HL-60 (cell line): ENCODE results near the gene OR51E2.

Source experiments
- DNase-seq, 2 experiments: peaks; one replicate each; pipeline ENCODE4 v3.0.0-alpha.2; 2010 to 2020; ENCODE audit warnings: low read depth in 1 of 2, low spot score in 1 of 2
- H3K27ac ChIP-seq: fragments of 250-450 bp; sonication (Bioruptor Pico); replicated peaks from 2 replicates; pipeline ENCODE4 v1.5.1; 2020; ENCODE audit warnings: mild to moderate bottlenecking, moderate library complexity
- H3K27me3 ChIP-seq: fragments of 250-450 bp; sonication (Bioruptor Pico); 2 replicates; pipeline ENCODE4 v1.5.1; 2021; ENCODE audit warnings: mild to moderate bottlenecking, moderate library complexity; ENCODE audit not compliant: insufficient read depth, poor library complexity, severe bottlenecking
- H3K4me3 ChIP-seq: replicated peaks from 2 replicates; pipeline ENCODE4 v1.5.1; 2011; ENCODE audit warnings: mild to moderate bottlenecking, control low read depth, low read length; ENCODE audit not compliant: insufficient read depth
- CTCF ChIP-seq: IDR thresholded peaks from one replicate; pipeline ENCODE4 v1.5.1; 2011; ENCODE audit warnings: low read length, control low read depth, inconsistent platforms; ENCODE audit not compliant: insufficient read depth
- GABPA ChIP-seq: IDR thresholded peaks from 2 replicates; pipeline ENCODE4 v1.6.1; 2012; ENCODE audit warnings: low read depth
- POLR2AphosphoS5 ChIP-seq: IDR thresholded peaks from 2 replicates; pipeline ENCODE4 v1.6.1; 2012; ENCODE audit warnings: low read depth
- REST ChIP-seq: IDR thresholded peaks from 2 replicates; pipeline ENCODE4 v1.6.1; 2012; ENCODE audit warnings: low read depth; ENCODE audit not compliant: insufficient replicate concordance
- SPI1 ChIP-seq: IDR thresholded peaks from 2 replicates; pipeline ENCODE4 v1.6.1; 2012; ENCODE audit warnings: low read depth, mild to moderate bottlenecking, borderline replicate concordance

The OR51E2 gene

DNA sequence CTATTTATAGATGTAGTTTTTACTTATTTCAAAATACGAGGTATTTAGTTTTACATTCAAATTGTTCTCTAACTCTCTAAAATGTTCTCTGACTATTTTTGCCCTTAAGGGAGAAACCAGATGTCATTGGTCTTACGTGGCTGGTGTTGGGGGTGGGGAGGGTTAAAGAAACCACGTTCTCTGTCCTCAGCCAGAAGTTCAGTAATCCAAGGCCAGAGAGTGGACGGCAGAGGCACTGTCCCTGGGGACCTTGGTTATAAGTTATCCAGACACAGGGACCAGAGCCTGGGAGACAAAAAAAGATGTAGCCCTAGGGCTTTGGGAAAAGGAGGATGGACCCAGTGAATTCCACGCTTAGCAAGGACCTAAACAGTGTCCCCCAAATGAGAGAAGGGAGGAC, 54.6 kb downstream of the OR51E2 start:
- H3K4me3 ChIP-seq = no peak overlapping the region
- H3K27ac ChIP-seq = no peak overlapping the region
- TF ChIP-seq POLR2AphosphoS5 = no peak
- peaks cover 2% of the 10 kb centered on the region for H3K27me3 ChIP-seq
- no peak for DNase-seq

DNA sequence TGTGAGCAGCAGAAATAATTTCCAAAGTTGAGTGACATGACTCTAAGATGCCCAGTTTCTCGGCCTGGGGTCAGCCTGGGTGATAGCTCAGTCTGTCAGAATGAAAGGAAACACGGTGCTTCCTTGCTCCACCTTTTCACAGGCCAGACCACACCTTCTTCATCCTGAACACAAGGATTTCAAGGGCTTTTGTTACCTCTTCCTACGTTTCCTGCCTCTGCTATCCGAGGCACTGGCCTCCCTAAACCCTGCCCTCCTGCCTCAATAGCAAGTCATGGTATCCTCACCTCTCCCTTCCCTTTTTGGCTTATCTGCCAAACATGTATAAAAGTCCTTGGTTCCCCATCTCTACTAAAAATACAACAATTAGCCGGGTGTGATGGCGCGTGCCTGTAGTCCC, 55.6 kb downstream of the OR51E2 start:
- no peak for TF ChIP-seq POLR2AphosphoS5
- no peak for TF ChIP-seq GABPA
- no peak for TF ChIP-seq CTCF
- no peak for TF ChIP-seq SPI1
- no peak for TF ChIP-seq REST
- no peak overlapping the region for H3K27ac ChIP-seq
- DNase-seq = no peak
- H3K4me3 ChIP-seq = no peak overlapping the region
- peaks cover 2% of the 10 kb centered on the region for H3K27me3 ChIP-seq

DNA sequence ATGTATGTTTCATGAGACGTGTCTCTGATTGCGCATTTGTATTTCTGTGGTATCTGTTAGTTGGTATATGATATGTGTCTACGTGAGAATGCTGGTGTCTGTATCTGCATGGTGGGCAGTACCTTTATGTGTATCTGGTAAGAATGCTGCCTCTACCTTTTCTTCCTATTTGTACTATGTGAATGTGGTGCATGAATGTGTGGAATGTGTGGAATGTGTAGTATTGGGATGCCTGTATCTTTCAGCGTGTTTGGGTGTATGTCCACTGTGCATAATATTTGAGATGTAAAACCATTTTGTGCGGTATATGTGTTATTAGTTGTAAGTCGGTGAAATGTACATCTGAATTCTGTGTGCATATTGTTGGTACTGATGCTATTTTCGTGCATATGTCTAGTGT, 56.2 kb downstream of the OR51E2 start:
- no peak for DNase-seq
- TF ChIP-seq POLR2AphosphoS5 (no peak), GABPA (no peak), CTCF (no peak), SPI1 (no peak), REST (no peak)

DNA sequence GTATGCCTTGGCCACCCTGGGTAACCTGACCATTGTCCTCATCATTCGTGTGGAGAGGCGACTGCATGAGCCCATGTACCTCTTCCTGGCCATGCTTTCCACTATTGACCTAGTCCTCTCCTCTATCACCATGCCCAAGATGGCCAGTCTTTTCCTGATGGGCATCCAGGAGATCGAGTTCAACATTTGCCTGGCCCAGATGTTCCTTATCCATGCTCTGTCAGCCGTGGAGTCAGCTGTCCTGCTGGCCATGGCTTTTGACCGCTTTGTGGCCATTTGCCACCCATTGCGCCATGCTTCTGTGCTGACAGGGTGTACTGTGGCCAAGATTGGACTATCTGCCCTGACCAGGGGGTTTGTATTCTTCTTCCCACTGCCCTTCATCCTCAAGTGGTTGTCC, 57.7 kb downstream of the OR51E2 start:
- no peak overlapping the region for H3K4me3 ChIP-seq
- no peaks in the 10 kb centered on the region for H3K27me3 ChIP-seq
- H3K27ac ChIP-seq = no peak overlapping the region
- TF ChIP-seq GABPA (no peak), REST (no peak), POLR2AphosphoS5 (no peak), SPI1 (no peak), CTCF (no peak)
- DNase-seq = no peak

More for the DNA sequence above, 56.2 kb downstream of the OR51E2 start:
- Histone ChIP-seq H3K4me3 (no peak overlapping the region), H3K27ac (no peak overlapping the region), H3K27me3 (peaks cover 1% of the 10 kb centered on the region)
